IPS-15b (cell line): Measurements from ENCODE around the gene ZNF764.
A peak's percentile ranks its signal among the peaks of the same experiment; 100 is the strongest.
"Not testable (repeated sequence)": the region's sequence is repeated elsewhere in the genome, so short reads cannot be mapped to it uniquely, and the experiment has no call there.

Experiments
- H3K27me3 ChIP-seq: one replicate; pipeline ENCODE4 v1.6.1; 2013; ENCODE audit warnings: low read length; ENCODE audit not compliant: control insufficient read depth, insufficient read depth
- H3K36me3 ChIP-seq: one replicate; pipeline ENCODE4 v1.6.1; 2013; ENCODE audit warnings: low read length; ENCODE audit not compliant: control insufficient read depth, insufficient read depth
- H3K4me1 ChIP-seq: one replicate; pipeline ENCODE4 v1.6.1; 2013; ENCODE audit warnings: mild to moderate bottlenecking, low read length; ENCODE audit not compliant: control insufficient read depth, insufficient read depth
- H3K4me3 ChIP-seq: one replicate; pipeline ENCODE4 v1.5.1; 2013; ENCODE audit warnings: low read depth, low read length
- H3K9ac ChIP-seq: one replicate; pipeline ENCODE4 v1.6.1; 2013; ENCODE audit warnings: low read depth, mild to moderate bottlenecking, low read length
- H3K9me3 ChIP-seq: one replicate; pipeline ENCODE4 v1.6.1; 2013; ENCODE audit warnings: mild to moderate bottlenecking, low read length; ENCODE audit not compliant: control insufficient read depth, insufficient read depth

The ZNF764 gene

DNA sequence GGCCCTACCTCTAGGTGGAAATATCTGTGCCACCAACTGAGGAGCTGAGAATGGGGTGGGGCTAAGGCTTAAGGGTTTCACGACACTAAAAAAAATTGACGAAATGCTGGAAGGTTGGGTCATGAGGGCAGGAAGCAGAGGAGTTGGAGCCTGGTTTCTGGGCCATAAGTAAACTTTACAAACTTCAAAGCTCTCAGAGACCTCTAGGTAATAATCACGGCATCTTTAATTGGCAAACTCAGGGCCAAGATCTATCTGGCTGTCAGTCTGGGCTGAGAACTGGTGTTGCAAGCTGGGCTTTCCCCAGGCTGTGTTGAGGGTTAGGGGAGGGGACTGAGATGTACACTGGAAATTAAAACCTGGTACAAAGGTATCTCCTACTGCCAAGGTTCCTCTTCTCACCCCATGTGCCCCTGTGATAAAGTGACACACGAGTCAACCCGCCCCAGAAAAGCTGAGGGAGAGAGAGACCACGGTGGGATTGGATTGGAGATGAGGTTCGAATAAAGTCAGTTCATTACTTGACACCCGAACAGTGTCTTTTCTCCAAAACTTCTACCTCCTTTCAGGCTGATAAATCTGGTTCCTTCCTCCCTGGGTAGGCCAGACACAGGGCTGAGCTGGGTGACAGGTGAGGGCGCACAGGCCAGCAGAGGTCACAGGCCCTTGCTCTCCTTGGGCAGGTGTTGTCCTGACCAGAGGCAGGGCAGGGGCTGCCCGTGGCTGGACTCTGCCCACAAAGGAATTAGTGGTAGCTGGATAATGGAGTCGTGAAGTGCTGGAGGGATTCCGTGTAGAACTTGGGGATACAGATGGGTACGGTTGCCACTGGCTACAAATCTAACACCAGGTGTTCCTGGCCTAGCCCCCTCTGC, 27.8 kb downstream of the ZNF764 start:
- Histone ChIP-seq H3K36me3 (peaks cover 6% of the 10 kb centered on the region), H3K9ac (no peak overlapping the region), H3K27me3 (no peaks in the 10 kb centered on the region), H3K4me1 (peaks cover 8% of the 10 kb centered on the region), H3K4me3 (no peak overlapping the region), H3K9me3 (no peaks in the 10 kb centered on the region)

DNA sequence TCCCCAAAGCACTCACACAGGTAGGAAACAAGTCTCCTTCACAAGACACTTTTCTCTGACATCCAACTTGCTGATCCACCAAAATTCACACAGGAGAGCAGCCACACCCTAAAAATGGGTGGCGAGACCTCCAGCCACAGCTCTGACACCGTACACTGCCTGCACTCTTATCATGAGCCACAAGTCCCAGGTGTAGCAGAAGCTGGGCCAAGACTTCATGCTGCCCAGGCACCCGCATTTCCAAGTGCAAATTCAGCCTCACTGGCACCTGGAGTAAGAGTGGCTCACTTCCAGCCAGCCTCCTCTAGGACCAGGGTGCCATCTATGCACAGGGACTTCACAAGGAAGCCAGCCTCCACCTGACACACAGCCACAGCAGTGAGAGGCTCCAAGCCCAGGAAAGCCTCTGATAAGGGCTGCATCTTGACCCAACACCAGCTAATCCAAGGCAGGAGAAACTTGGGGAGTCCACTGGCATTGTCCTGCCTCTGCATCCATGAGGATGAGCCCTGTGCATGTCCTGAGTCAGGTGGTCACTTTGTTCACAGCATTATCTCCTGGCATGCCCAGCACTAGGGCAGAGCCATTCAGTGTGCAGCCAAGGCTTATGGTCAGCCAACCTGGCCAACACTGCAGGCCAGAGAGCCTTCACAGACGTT, 29.2 kb downstream of the ZNF764 start:
- H3K4me1 ChIP-seq: peaks cover 8% of the 10 kb centered on the region
- H3K36me3 ChIP-seq: peaks cover 6% of the 10 kb centered on the region
- no peaks in the 10 kb centered on the region for H3K9me3 ChIP-seq
- H3K9ac ChIP-seq: no peak overlapping the region
- no peak overlapping the region for H3K4me3 ChIP-seq
- no peaks in the 10 kb centered on the region for H3K27me3 ChIP-seq

DNA sequence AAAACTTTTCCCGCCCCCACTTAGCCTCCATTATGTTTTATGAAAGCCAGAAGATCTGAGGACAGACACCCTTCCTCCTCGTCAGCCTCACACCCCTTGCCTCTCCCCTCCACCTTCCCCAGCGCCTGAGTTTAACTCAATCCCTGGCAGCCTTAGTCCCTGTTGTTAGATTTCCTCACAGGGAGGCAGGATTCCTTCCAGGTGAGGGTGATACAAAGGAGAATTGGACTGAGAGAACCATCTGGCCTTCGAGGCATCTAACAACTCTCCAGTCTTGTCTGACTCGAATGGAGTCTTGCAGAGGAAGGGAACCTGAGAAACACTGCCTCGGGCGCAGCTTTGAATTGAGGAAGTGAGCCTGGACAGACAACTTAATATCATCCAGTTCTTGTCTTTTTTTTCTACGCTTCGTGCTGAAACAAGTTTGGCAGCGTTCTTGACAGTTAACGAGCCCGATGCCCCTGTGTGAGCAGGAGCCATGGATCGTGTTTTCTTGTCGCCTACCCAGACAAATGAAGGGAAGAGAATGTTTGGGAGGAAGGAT, 30.5 kb downstream of the ZNF764 start:
- H3K4me3 ChIP-seq: peak overlapping the region; percentile 32
- H3K4me1 ChIP-seq: peaks cover 8% of the 10 kb centered on the region
- no peaks in the 10 kb centered on the region for H3K9me3 ChIP-seq
- no peaks in the 10 kb centered on the region for H3K27me3 ChIP-seq
- H3K9ac ChIP-seq: peak overlapping the region; percentile 38
- H3K36me3 ChIP-seq: peaks cover 6% of the 10 kb centered on the region

DNA sequence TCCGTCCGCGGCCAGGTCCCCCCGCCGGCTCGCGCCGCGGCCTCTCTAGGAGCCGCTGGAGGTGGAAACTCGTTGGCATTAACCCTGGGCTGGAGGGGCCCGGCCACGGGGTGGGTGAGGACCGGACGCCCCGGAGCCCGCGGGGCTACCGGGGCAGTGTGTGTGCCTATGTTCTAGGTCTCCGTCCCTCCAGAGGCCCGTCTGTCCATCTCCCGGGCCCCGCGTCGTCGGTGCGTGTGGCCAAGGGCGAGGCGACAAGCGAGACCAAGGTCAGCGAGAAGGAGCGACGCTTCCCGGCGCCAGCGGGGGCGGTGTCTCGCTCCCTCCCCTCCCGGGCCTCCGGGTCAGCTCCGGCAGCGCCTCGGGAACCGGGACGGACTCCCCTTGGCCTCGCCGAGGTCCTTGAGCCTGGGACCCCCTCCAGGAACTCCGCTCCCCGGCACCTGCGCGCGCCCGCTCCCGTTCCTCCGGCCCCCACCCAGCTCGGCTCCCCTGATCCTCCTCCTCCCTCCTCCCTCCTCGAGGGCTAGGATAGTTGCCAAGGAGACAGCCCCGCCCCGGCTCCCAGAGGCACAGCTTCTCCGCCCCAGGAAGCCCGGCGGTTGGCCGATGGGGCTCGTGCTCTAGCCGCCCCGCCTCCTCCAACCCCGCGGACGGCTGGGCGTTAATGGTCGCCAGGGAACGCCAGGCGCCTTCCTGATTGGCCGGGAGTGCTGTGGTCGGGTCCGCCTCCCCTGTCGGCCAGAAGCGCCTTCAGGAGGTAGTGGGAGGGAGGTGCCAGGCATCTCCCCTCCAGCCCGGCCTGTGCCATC, 31.1 kb downstream of the ZNF764 start:
- H3K9ac ChIP-seq: peak overlapping the region; percentile 83
- no peaks in the 10 kb centered on the region for H3K9me3 ChIP-seq
- no peaks in the 10 kb centered on the region for H3K27me3 ChIP-seq
- H3K4me3 ChIP-seq: peak overlapping the region; percentile 82
- peaks cover 3% of the 10 kb centered on the region for H3K36me3 ChIP-seq
- H3K4me1 ChIP-seq: peaks cover 8% of the 10 kb centered on the region

DNA sequence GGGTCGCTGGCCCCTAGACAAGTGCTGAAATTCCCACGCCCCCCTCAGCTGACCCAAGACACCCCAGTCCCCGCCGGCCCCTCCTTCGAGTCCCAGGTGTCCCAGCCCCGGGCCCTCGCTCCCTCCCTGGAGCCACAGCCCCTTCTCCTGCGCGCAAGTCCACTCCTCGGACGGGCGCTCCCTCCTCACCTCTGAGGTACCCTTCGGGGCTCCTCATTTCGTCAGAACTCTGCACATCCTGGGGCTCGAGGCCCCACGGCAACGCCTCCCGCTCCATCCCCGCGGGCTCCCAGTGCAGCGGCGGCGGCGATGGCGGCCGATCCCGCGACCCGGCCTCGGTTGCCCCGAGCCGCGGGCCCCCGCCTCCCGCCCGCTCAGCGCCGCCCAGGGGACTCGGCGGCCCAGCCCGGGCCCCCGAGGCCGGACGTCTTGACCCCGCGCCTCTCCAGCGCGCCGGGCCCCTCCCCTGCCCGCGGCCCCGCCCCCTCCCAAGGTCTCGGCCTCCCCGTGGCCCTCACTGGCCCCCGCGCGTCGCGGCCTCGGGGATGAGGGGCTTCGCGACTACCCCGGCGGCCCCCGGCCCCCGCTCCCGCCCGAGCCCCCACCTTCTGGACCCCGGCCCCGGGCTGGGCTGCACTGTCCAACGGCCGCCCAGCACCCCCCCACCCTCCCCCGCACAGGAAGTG, 31.9 kb downstream of the ZNF764 start, which contains the start of gene ZNF768:
ZNF768 (minus strand) TSS at position 430 of the 686 bp plus-strand sequence; CDS start at position 277, 153 bp downstream.
- Histone ChIP-seq H3K27me3 (no peaks in the 10 kb centered on the region), H3K36me3 (peaks cover 3% of the 10 kb centered on the region), H3K9ac (peak within 1 kb of the TSS; percentile 83), H3K4me1 (peaks cover 8% of the 10 kb centered on the region), H3K4me3 (peak within 1 kb of the TSS; percentile 82), H3K9me3 (no peaks in the 10 kb centered on the region)

DNA sequence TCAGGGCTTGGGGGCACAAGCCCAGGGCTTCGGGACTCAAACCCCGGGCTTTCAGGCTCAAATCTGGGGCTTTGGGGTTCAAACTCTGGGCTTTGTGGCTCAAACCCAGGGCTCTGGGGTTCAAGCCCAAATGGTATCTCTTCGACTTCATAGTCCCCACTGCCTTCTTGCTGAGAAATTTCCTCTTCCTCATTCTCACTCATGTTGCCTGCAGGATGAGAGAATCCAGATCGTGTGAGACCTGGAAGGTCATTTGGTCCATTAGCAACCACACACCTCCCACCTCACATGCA, 32.4 kb downstream of the ZNF764 start:
- Histone ChIP-seq H3K4me1 (peaks cover 8% of the 10 kb centered on the region), H3K9me3 (no peaks in the 10 kb centered on the region), H3K9ac (no peak overlapping the region), H3K36me3 (peaks cover 2% of the 10 kb centered on the region), H3K27me3 (no peaks in the 10 kb centered on the region), H3K4me3 (peak overlapping the region; percentile 62)

DNA sequence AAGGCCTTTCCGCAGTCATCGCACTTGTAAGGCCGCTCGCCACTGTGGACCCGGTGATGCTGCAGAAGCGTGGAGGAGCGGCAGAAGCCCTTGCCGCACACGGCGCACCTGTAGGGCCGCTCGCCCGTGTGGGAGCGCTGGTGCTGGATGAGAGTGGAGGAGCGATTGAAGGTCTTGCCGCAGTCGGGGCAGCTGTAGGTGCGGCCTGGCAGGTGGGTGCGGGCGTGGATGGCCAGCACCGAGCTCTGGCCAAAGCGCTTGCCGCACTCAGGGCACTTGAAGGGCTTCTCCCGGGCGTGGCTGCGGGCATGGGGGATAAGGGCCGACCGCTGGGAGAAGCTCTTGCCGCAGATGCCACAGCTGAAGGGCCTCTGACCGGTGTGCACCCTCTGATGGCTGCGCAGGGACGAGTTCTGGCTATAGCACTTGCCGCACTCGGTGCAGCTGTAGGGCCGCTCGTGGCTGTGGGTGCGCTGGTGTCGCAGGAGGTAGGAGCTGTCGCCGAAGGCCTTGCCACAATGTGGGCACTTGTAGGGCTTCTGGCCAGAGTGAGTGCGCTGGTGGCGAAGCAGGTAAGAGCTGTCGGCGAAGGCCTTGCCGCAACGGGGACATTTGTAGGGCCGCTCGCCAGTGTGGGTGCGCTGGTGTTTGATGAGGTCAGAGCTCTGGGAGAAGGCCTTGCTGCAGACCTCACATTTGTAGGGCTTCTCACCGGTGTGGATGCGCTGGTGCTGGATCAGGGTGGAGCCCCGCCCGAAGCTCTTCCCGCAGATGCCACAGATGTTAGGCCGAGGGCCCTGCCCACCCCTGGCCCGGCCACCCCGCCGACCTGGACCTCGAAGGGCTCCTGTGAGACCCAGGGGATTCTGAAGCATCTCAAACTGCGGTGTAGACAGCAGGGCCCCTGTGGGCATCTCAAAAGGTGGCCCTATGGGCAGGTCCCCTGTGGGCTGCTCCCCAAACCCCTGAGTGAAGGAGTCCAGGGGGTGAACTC, 33.3 kb downstream of the ZNF764 start:
- no peak overlapping the region for H3K4me3 ChIP-seq
- H3K4me1 ChIP-seq: peaks cover 8% of the 10 kb centered on the region
- no peaks in the 10 kb centered on the region for H3K36me3 ChIP-seq
- H3K27me3 ChIP-seq: no peaks in the 10 kb centered on the region
- H3K9ac ChIP-seq: no peak overlapping the region
- no peaks in the 10 kb centered on the region for H3K9me3 ChIP-seq

DNA sequence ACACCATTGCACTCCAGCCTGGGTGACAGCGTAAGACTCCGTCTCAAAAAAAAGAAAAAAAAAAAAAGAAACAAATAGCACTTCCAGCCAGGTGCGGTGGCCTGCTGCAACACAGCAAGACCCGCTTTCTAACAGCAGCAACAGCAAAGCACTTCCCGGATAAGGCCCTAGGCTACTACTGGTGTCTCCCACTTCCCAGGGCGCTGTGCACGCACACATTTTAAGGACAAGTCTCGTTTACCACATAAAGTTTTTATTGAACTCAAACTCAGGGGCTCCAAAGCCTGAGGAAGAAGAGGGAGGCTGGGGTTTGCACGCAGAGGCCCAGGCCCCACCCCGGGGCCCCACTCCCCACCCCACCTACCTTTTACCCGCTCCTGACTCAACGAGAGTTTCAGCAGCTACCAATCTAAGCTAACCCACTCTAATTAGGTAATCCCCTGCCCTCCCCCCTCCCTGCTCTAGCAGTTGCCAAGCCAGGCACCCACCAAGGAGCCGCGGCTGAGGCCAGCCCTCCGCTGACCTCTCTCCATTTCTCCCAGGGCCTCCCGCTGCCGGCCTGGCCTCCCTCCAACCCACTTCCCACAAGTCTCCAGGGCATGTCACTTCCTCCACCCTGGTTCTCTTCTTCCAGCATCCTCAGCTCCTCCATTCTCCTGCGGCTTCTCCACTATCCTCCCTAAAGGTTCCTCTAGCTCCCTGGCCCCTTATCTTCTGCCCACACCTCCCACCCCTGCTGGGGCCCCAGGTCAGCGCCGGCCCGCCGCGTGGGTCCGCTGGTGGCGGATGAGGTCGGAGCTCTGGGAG, 34.2 kb downstream of the ZNF764 start:
- H3K9ac ChIP-seq: no peak overlapping the region
- H3K4me3 ChIP-seq: no peak overlapping the region
- H3K9me3 ChIP-seq: no peaks in the 10 kb centered on the region
- no peaks in the 10 kb centered on the region for H3K27me3 ChIP-seq
- H3K36me3 ChIP-seq: no peaks in the 10 kb centered on the region
- H3K4me1 ChIP-seq: peaks cover 8% of the 10 kb centered on the region

DNA sequence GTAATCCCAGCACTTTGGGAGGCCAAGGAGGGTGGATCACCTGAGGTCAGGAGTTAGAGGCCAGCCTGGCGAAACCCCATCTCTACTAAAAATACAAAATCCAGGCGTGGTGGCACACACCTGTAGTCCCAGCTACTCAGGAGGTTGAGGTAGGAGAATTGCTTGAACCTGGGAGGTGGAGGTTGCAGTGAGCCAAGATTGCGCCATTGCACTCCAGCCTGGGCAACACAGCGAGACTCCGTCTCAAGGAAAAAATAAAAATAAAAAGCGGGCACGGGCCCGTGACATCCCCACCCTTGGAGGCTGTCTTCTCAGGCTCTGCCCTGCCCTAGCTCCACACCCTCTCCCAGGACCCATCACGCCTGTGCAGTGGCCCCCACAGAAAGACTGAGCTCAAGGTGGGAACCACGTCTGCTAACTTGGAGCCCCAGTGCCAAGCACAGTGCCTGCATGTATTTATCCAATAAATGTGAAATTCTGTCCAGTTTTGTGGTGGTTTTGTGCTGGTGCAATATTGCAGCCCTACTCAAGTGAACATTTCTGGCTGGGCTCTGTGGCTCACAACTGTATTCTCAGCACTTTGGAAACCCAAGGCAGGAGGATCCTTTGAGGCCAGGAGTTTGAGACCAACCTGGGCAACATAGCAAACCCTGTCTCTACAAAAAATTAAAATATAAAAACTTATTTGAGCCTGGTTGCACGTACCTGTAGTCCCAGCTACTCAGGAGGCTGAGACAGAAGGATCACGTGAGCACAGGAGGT, 35.3 kb downstream of the ZNF764 start:
- H3K9me3 ChIP-seq, H3K36me3 ChIP-seq, H3K4me3 ChIP-seq, H3K4me1 ChIP-seq, H3K9ac ChIP-seq, H3K27me3 ChIP-seq: not testable (repeated sequence)
